LNCaP clone FGC (cell line): ENCODE measurements around the gene RTL1.

Experiments
- DNase-seq: peaks from one replicate; pipeline ENCODE4 v3.0.0-alpha.2; 2011; ENCODE audit warnings: low read depth
- H3K4me3 ChIP-seq: 2 replicates; pipeline ENCODE4 v1.5.1; 2011; ENCODE audit warnings: mild to moderate bottlenecking, low read depth, low read length, control low read depth
- TF ChIP-seq, protein P1 (sequence below): IDR thresholded peaks from 2 replicates; pipeline ENCODE4 v1.5.1; 2012; ENCODE audit warnings: mild to moderate bottlenecking; ENCODE audit not compliant: control insufficient read depth, insufficient read depth; ENCODE audit errors: extremely low read depth

The RTL1 gene

DNA sequence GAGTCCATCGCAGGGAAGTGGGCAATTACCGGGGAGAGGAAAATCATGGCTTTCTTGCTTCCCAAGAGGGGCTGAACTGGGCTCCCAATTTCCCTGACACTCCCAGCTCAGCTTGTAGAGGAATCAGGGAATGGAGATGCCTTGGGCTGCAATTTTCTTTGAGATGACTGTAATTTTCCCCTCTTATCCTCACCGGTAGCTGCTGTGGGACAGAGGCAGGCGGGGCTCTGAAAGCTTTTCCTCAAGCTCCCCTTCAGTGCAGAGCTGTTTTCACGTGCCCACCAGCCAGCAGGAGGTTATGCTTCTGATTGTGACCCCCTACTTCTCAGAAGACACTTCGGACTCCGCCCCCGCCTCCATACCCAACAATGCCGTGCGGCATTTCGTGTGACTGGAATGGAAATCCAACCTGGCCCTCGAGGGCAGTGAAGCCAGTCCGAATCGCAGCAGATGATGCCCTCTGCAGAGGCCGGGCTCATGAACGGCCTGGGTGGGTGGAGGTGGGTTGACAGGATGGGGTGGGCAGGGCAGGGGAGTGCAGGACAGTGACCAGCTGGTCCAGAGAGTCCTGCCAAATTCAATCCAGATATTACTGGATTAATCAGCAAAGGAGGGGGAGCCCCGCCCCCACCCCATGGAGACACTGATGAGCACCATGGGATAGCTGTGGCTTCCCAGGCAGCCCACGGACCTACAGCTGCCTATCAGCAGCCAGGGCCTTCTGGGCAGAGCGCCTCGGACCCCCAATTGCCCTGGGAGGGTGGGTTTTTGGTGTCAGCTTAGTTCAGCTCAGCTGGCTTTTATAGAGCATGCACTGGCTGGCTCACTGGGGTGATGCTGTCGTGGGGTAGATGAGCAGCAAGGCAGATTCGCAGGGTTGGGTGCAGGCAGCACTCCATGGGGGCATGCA is 37.6 kb downstream of the RTL1 start:
- TF ChIP-seq, protein P1, sequence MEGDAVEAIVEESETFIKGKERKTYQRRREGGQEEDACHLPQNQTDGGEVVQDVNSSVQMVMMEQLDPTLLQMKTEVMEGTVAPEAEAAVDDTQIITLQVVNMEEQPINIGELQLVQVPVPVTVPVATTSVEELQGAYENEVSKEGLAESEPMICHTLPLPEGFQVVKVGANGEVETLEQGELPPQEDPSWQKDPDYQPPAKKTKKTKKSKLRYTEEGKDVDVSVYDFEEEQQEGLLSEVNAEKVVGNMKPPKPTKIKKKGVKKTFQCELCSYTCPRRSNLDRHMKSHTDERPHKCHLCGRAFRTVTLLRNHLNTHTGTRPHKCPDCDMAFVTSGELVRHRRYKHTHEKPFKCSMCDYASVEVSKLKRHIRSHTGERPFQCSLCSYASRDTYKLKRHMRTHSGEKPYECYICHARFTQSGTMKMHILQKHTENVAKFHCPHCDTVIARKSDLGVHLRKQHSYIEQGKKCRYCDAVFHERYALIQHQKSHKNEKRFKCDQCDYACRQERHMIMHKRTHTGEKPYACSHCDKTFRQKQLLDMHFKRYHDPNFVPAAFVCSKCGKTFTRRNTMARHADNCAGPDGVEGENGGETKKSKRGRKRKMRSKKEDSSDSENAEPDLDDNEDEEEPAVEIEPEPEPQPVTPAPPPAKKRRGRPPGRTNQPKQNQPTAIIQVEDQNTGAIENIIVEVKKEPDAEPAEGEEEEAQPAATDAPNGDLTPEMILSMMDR = no peak
- no peak overlapping the region for H3K4me3 ChIP-seq
- DNase-seq = no peak

DNA sequence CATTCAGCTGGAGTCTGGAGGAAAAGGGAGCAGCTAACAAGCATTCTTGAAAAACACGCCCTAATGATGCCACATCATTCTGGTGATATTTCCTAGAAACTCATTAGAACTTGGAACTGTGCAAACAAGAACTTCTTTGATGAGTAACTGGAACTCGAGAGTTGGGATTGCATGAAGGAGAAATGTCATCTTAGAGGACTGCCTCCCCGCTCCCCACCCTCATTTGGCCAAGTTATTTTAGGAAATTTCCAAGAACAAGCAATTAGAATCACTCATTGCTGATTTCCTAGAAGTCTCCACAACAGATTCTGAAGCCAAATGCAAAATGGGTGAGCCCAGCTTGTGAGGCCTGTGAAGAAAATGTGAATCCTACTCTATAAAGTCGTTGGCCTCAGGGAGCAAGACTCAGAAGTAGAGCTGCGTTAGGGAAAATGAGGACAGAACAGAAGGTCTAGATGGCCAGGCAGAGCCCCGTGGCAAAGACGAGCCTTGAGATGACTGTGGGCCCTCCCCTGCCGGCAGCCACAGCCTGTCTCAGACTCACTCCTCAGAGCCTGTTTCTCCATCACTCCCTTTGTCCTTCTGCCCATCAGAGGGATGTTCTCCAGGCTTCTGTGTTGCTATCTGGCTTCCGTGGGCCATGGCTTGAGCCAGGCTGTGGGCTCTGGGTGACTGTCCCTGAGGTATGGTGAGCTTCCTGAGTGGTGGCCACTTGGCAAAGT is 38.4 kb downstream of the RTL1 start:
- H3K4me3 ChIP-seq = no peak overlapping the region
- TF ChIP-seq, protein P1 = no peak
- DNase-seq = no peak

DNA sequence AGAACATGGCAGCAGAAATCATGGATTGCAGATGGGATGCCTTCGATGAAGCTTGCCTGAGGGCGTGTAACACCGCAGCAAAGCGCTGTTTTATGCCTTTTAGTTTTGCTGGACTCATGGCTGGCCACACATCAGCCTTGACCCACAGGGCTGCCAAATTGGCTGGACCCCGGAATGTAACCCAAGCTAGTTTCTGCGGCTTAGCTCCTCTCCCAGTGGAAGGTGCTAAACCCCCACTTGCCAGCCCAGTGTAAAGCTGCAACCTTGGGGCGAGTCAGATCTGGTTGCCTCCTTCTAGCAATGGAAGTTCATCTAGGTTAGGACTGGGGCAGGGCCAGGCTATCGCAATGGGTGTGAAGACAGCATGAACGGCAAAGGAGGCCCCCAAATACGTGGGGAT is 39.3 kb downstream of the RTL1 start:
- TF ChIP-seq, protein P1 = no peak
- DNase-seq = no peak
- no peak overlapping the region for H3K4me3 ChIP-seq

DNA sequence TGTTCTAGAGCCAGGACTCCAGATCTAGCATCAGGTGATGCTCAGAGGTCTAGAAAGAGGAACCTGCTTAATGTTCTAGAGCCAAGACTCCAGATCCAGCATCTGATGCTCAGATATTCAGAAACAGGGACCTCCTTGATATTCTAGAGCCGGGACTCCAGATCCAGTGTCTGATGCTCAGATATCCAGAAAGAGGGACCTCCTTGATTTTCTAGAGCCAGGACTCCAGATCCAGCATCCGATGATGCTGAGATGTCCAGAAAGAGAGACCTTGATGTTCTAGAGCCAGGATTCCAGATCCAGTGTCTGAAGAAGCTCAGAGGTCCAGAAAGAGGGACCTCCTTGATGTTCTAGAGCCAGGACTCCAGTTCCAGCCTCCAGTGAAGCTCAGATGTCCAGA is 40.7 kb downstream of the RTL1 start:
- no peak for DNase-seq
- H3K4me3 ChIP-seq = no peak overlapping the region
- TF ChIP-seq, protein P1 = no peak

DNA sequence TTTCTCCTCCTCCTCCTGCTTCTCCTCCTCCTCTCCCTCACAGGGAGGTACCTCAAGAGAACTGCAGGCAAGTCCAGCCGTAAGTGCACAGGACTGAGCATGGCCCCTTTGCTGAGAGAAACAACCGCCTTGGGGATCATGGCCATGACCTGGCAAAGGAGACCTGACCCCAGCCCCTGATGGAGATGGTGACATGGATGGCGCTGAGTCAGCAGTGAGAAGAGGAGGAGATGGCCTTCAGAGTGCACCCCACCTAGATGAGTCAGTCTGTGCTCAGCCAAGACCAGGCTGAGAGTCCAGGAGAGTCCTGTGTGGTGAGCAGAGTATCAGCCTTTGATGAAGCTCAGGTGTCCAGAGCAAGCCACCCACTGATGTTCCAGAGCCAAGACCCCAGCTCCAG is 41.2 kb downstream of the RTL1 start:
- no peak for DNase-seq
- TF ChIP-seq, protein P1 = no peak
- no peak overlapping the region for H3K4me3 ChIP-seq

DNA sequence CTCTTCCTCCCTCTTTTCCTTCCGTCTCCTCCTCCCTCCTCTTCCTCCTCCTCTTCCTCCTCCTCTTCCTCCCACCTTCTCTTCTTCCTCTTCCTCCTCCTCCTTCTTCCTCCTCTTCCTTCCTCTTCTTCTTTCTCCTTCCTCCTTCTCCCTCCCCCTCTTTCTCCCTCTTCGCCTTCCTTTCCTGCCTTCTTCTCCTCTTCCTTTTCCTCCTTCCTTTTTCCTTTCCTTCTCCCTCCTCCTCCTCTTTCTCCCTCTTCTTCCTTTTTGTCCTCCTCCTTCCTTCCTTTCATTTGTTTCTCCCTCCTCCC is 41.6 kb downstream of the RTL1 start:
- no peak overlapping the region for H3K4me3 ChIP-seq
- DNase-seq = no peak
- TF ChIP-seq, protein P1 = no peak
